Fibroblast of pulmonary artery (primary cell): Measurements from ENCODE around the gene PPIL6.

Experiments
- DNase-seq: peaks from one replicate; pipeline ENCODE4 v3.0.0-alpha.2; 2010; ENCODE audit warnings: low read depth
- H3K4me3 ChIP-seq: replicated peaks from 2 replicates; pipeline ENCODE4 v1.5.1; 2011; ENCODE audit warnings: low read depth, mild to moderate bottlenecking, control low read depth, low read length, moderate library complexity
- TF ChIP-seq, protein P1 (sequence below): IDR thresholded peaks from 2 replicates; pipeline ENCODE4 v1.5.1; 2011; ENCODE audit warnings: mild to moderate bottlenecking, control low read depth, low read length, inconsistent platforms; ENCODE audit errors: missing control alignments

PPIL6 gene

DNA sequence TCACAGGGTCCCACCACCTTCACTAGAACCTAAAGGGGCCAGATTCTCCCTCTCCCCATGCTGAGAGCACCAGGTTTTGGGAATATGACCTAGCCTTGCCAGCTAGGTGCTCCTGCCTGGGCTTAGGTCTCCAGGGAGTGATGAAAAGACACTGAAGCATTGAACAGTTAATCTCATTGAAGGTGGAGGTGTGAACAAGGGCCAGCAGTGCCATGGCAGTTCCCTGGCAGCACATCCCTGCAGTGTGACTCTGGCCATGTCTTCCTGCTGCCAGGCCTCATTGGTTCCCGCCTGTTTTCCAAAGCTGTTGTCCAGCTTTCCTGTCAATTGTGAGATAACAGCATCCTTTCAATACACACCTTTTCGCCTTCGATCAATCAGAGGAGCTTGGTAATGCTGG, 10.9 kb downstream of the PPIL6 start:
- TF ChIP-seq, protein P1, sequence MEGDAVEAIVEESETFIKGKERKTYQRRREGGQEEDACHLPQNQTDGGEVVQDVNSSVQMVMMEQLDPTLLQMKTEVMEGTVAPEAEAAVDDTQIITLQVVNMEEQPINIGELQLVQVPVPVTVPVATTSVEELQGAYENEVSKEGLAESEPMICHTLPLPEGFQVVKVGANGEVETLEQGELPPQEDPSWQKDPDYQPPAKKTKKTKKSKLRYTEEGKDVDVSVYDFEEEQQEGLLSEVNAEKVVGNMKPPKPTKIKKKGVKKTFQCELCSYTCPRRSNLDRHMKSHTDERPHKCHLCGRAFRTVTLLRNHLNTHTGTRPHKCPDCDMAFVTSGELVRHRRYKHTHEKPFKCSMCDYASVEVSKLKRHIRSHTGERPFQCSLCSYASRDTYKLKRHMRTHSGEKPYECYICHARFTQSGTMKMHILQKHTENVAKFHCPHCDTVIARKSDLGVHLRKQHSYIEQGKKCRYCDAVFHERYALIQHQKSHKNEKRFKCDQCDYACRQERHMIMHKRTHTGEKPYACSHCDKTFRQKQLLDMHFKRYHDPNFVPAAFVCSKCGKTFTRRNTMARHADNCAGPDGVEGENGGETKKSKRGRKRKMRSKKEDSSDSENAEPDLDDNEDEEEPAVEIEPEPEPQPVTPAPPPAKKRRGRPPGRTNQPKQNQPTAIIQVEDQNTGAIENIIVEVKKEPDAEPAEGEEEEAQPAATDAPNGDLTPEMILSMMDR = no peak
- no peak for DNase-seq

DNA sequence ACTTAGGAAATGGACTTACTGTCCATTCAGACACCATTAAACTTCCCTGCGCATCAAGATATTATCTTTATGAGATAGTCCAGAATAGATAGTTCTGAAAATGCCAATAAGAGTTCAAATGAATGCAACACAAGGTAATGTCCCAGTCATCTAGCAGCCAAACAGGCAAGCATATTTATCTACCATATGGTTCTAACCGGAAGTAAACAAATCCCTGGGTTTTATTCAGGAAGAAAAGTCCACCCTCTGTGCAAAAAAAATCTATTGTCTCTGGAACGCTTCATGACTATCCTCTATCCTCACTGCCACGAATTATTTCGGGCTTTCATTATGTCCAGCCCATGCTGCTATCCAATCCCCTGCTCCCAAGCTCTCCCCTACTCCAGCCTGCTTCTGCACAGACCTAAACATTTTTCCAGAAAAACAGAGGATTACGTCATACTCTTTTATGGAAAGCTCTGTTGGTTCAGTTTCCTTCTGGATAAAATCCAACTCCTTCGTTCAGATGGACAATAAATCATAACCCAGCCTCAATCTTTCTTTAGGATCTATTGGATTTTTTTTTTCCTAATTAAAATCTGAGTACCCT, 11.4 kb downstream of the PPIL6 start:
- DNase-seq = peak; percentile 89
- TF ChIP-seq, protein P1 = no peak
- peak overlapping the region; percentile 4 for H3K4me3 ChIP-seq

More for the DNA sequence above, 10.9 kb downstream of the PPIL6 start:
- no peak overlapping the region for H3K4me3 ChIP-seq

DNA sequence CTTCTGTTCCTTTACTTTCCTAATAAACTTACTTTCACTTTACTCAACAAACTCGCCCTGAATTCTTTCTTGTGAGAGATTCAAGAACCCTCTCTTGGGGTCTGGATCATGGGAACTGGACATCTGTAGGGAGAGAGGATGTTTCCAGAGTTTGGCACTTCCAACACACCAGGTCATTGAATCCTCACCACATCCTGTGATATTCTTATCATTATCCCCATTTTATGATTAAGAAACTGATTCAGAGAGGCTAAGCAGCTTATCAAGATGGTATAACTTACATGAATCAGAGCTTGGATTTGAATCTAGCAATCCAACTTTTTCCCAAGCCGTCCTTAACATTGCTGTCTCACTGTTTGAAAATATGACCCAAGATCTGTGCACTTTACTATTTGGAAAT, 15.5 kb downstream of the PPIL6 start:
- TF ChIP-seq, protein P1 = no peak
- H3K4me3 ChIP-seq = no peak overlapping the region
- no peak for DNase-seq

DNA sequence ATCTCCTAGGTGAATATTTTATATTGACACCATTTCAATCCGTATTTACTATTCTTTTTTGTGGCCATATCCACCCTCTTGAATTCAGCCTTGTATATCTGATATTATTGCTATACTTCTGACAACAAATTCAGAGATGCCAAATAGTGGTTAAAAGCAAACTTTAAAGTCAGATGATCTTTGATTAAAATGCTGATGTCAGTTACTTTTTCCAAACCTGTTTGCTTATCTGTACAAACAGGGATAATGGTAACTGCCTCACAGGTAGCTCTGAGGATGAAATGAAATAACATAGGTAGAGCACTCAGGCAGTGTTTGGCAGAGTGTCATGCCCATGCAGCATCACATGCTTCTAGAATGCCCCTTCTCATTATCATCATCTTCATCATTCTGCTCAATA, 19.2 kb downstream of the PPIL6 start:
- DNase-seq = no peak
- TF ChIP-seq, protein P1 = no peak
- no peak overlapping the region for H3K4me3 ChIP-seq

DNA sequence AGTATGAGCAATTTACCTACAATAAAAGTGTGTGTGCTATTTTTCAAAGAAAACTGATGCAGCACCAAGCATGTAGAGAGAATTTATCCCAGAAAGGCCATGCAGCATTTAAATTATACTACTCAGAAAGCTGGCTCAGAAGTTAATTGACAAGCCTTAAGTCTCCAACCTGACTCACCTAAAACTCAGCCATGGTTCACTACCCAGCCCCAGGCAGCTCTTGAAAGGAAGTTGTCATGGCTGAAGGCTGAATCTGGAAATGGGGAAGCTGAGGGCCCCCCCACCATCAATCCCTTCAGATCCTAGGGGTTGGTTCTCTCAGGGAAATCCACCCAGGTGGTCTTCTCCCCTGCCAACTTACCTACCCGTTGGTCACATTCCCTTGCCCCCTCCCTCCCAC, 19.7 kb downstream of the PPIL6 start:
- H3K4me3 ChIP-seq = no peak overlapping the region
- DNase-seq = no peak
- TF ChIP-seq, protein P1 = no peak

DNA sequence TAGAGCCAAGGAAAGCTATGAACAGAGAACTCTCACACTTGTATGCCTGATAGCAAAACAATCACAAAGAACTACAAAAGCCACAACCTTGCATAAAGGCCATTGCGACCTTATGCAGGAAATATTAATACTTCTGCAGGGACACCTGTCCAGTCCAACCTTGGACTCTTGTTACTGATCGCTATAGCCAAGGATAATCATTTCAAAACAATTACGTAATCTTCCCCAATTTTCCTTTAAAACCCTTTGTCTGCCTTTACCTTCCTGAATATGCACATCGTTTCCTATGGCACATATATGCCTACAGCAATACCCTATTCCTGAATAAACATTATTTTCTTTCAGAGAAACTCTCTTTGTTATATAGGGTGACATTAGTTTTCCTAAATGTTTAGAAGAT, 22.8 kb downstream of the PPIL6 start:
- TF ChIP-seq, protein P1 = no peak
- no peak for DNase-seq
- H3K4me3 ChIP-seq = no peak overlapping the region

DNA sequence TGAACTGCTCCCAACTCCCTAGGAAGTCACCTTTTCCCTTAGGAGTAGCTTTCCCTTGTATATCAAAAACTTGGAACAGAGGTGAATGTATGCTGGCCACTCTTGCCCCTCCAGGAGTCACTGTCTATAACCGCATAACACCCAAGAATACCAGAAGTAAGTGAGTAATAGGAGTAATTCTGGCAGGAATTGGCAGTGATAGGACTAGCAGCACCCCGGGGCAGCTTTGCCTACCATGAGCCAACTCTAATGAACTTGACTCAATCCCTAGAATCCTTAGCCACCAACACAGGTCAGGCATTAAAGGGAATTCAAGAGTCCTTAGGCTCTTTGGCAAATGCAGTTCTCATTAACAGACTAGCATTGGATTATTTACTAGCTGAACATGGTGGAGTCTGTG, 29.4 kb downstream of the PPIL6 start:
- DNase-seq = no peak
- H3K4me3 ChIP-seq = no peak overlapping the region
- TF ChIP-seq, protein P1 = no peak
